HG03520 (cell line): ENCODE measurements around the gene UBE2G1.
"Not testable (repeated sequence)": the region's sequence is repeated elsewhere in the genome, so short reads cannot be mapped to it uniquely, and the experiment has no call there.

Experiments
- ATAC-seq: cut with Tn5 transposase; IDR thresholded peaks from one replicate; pipeline ENCODE4 v1.9.1; 2021; ENCODE audit warnings: mild to moderate bottlenecking, moderate library complexity; ENCODE audit not compliant: unreplicated experiment

The UBE2G1 gene

GRCh38 chr17:4375796-4376440 is 9.4 kb upstream of the UBE2G1 start:
- not testable (repeated sequence) for ATAC-seq

- ATAC-seq = peak; percentile 67
Observed at GRCh38 chr17:4375039-4375748, 8.7 kb upstream of the UBE2G1 start.

- ATAC-seq = no peak
Observed at GRCh38 chr17:4369557-4370230, 3.2 kb upstream of the UBE2G1 start.

- no peak for ATAC-seq
Observed at GRCh38 chr17:4368341-4368740, 1.9 kb upstream of the UBE2G1 start.

- not testable (repeated sequence) for ATAC-seq
Observed at GRCh38 chr17:4367177-4367576, 702 bp upstream of the UBE2G1 start.

GRCh38 chr17:4365628-4366326 is 698 bp downstream of the UBE2G1 start:
- ATAC-seq = peak; percentile 20

- ATAC-seq = peak; percentile 31
Observed at GRCh38 chr17:4365103-4365627, 1.3 kb downstream of the UBE2G1 start.

- no peak for ATAC-seq
Observed at GRCh38 chr17:4364622-4365041, 1.8 kb downstream of the UBE2G1 start.

GRCh38 chr17:4362141-4362540 is 4.3 kb downstream of the UBE2G1 start:
- no peak for ATAC-seq

GRCh38 chr17:4358154-4358553 is 8.3 kb downstream of the UBE2G1 start:
- ATAC-seq = no peak

- no peak for ATAC-seq
Observed at GRCh38 chr17:4357671-4358070, 8.8 kb downstream of the UBE2G1 start.

- ATAC-seq = no peak
Observed at GRCh38 chr17:4357030-4357628, 9.3 kb downstream of the UBE2G1 start.

- no peak for ATAC-seq
Observed at GRCh38 chr17:4354862-4355514, 11.5 kb downstream of the UBE2G1 start.

- no peak for ATAC-seq
Observed at GRCh38 chr17:4354206-4354605, 12.3 kb downstream of the UBE2G1 start.

GRCh38 chr17:4350214-4350613 is 16.3 kb downstream of the UBE2G1 start:
- ATAC-seq = not testable (repeated sequence)

- no peak for ATAC-seq
Observed at GRCh38 chr17:4345581-4346252, 20.8 kb downstream of the UBE2G1 start.

- ATAC-seq = no peak
Observed at GRCh38 chr17:4344926-4345325, 21.5 kb downstream of the UBE2G1 start.

GRCh38 chr17:4342535-4342934 is 23.9 kb downstream of the UBE2G1 start:
- ATAC-seq = no peak

- ATAC-seq = no peak
Observed at GRCh38 chr17:4341616-4341977, 24.9 kb downstream of the UBE2G1 start.
